HG02885 (cell line): Measurements from ENCODE around the gene TTC32.

Experiments used
- ATAC-seq: cut with Tn5 transposase; IDR thresholded peaks from one replicate; pipeline ENCODE4 v1.9.1; 2021; ENCODE audit warnings: mild to moderate bottlenecking; ENCODE audit not compliant: unreplicated experiment, poor library complexity

The TTC32 gene

GRCh38 chr2:19854596-19855541, 46.9 kb downstream of the TTC32 start:
- no peak for ATAC-seq

DNA sequence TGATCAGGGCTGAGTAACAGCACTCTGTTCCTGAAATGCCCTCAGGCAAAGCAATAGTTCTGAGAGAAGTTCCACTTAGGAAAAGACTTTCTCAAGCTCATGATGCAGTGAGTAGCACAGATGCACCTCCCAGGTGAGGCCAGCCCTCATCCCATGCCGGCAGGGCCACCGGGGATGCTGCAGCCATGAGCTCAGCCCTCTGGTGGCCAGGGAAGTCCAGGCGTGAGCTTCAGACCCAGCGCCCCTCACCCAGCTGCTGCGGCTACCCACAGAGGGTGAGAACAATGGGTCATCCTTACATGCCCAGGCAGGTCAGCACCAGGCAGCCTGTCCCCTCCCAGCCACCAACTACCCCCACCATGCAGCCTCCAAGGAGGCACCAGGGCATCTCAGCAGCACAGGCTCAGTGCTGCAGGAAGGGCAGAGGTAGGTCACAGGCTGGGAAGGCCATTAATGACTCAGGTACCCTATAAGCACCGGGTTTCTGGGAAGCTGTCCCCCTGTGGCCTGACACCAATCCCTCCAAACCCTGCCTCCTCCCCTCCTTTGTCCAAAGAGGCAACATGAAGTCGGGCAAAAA, 50.6 kb downstream of the TTC32 start:
- ATAC-seq, result no peak

DNA sequence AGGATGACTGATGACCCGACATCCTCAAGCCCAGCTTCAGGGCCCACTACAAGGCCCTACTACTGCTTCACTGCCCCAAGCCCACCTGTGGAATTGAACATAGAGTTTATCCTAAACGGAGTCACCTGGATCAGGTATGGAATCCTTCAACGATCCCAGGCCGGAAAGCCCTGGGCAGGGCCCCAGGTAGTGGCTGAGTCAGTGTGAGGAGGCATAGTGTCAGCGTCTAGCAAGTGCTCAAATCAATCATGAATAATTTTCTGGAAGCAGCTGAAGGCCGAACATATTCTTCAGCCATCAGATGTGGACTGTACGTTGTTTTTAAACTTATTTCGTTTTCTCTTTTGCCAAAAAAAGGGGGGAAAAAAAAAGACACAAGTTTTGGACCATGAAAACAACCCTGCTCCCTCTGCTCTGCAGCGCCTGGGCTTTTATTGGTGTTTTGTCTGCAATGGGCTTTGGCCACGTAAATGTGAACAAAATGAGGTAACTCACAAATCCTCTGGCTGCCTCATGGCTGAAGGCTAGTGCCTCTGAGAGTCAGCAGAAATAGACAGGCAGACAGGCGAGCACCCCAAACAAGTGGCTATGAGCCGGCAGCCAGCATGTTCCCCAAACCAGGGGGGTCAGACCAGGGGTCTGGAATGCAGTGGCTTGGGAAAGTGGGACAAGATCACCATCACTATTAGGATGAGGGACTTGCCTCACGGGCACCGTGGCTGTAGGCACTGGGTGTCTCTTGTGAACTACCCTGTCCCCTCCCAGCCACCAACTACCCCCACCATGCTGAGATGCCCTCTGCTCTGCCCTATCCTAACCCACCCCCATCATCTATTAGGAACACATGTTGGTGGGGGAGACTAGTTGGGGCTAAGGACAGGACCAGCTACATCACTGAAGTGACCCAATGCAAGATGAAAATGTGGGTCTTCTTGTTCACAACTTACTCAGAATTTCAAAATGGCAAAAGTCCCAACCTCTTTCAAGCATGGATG, 51.4 kb downstream of the TTC32 start:
- ATAC-seq, result no peak

- no peak for ATAC-seq
Measured at GRCh38 chr2:19848952-19849351, 52.8 kb downstream of the TTC32 start.

- no peak for ATAC-seq
Measured at GRCh38 chr2:19848029-19848750, 53.6 kb downstream of the TTC32 start.

DNA sequence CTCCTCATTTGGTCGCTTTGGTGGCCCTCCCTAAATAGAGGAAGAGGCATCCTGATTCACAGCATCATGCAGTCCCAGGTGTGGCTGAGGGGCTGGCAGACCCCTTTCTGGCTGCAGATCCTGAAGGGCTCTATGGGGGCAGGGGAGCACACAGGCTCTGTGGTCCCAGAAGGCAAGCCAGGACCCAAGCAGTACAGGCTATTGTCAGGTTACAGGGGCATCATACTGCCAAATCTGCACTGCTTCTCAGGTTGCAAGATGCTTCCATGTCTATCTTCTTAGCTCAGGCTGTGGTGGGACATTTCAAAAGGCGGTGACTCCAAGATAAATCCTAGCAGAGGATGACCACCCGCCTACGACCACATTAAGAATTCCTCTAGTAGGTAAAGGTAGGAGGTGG, 54.3 kb downstream of the TTC32 start:
- no peak for ATAC-seq
